GM12878 (cell line): ENCODE data around the gene NPVF.

Source experiments
- ATF2 ChIP-seq: IDR thresholded peaks from 2 replicates; pipeline ENCODE4 v1.6.1; 2012; ENCODE audit warnings: low read length, inconsistent platforms
- ATF7 ChIP-seq: fragments of 450-650 bp; IDR thresholded peaks from 2 replicates; pipeline ENCODE4 v1.6.1; 2016; ENCODE audit warnings: low read depth, mild to moderate bottlenecking
- BHLHE40 ChIP-seq, 2 experiments: fragments of 450-650 bp in 1 of 2; IDR thresholded peaks; 2 replicates each; pipeline ENCODE4 v1.6.1; 2011 to 2017; ENCODE audit warnings: low read depth in 2 of 2, borderline replicate concordance in 1 of 2, improper control_type of control experiment in 1 of 2, low read length in 1 of 2, mild to moderate bottlenecking in 1 of 2
- EP300 ChIP-seq, 2 experiments: fragments of 150-350 bp in 1 of 2; IDR thresholded peaks; 2 replicates each; pipeline ENCODE4 v1.6.1; 2011 to 2012; ENCODE audit warnings: low read depth in 2 of 2, low read length in 2 of 2, borderline replicate concordance in 1 of 2, improper control_type of control experiment in 1 of 2, inconsistent platforms in 1 of 2; ENCODE audit not compliant: control insufficient read depth in 1 of 2
- HDGF ChIP-seq: fragments of 450-650 bp; IDR thresholded peaks from 2 replicates; pipeline ENCODE4 v1.6.1; 2016; ENCODE audit warnings: antibody characterized with exemption
- ZNF24 ChIP-seq: fragments of 450-650 bp; IDR thresholded peaks from 2 replicates; pipeline ENCODE4 v1.6.1; 2017; ENCODE audit warnings: antibody characterized with exemption, mild to moderate bottlenecking
- TF ChIP-seq, protein P1 (sequence below), 3 experiments: IDR thresholded peaks in 2 of 3; conservative IDR thresholded peaks in 1 of 3; 2 replicates each; pipeline ENCODE4 v1.5.1; 2011; ENCODE audit warnings: low read depth in 3 of 3, low read length in 3 of 3, mild to moderate bottlenecking in 3 of 3, control low read depth in 2 of 3, moderate library complexity in 2 of 3, inconsistent platforms in 1 of 3, mixed read lengths in 1 of 3; ENCODE audit not compliant: control insufficient read depth in 2 of 3, insufficient read depth in 1 of 3; ENCODE audit errors: extremely low read depth in 1 of 3
- TF ChIP-seq, protein P2 (sequence below): fragments of 150-350 bp; IDR thresholded peaks from 2 replicates; pipeline ENCODE4 v1.6.1; 2016; ENCODE audit warnings: low read depth, low read length

- no peak for TF ChIP-seq ZNF24
- TF ChIP-seq, protein P1, sequence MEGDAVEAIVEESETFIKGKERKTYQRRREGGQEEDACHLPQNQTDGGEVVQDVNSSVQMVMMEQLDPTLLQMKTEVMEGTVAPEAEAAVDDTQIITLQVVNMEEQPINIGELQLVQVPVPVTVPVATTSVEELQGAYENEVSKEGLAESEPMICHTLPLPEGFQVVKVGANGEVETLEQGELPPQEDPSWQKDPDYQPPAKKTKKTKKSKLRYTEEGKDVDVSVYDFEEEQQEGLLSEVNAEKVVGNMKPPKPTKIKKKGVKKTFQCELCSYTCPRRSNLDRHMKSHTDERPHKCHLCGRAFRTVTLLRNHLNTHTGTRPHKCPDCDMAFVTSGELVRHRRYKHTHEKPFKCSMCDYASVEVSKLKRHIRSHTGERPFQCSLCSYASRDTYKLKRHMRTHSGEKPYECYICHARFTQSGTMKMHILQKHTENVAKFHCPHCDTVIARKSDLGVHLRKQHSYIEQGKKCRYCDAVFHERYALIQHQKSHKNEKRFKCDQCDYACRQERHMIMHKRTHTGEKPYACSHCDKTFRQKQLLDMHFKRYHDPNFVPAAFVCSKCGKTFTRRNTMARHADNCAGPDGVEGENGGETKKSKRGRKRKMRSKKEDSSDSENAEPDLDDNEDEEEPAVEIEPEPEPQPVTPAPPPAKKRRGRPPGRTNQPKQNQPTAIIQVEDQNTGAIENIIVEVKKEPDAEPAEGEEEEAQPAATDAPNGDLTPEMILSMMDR (IDR thresholded peaks at IDR 0.05 in 2 of 3, conservative IDR thresholded peaks at IDR 0.05 in 1 of 3; ENCODE audit: control insufficient read depth in 2 of 3, extremely low read depth in 1 of 3, insufficient read depth in 1 of 3, low read depth in 3 of 3, low read length in 3 of 3), result peak; percentile 62 to 74 (median 63)
- TF ChIP-seq, protein P2, sequence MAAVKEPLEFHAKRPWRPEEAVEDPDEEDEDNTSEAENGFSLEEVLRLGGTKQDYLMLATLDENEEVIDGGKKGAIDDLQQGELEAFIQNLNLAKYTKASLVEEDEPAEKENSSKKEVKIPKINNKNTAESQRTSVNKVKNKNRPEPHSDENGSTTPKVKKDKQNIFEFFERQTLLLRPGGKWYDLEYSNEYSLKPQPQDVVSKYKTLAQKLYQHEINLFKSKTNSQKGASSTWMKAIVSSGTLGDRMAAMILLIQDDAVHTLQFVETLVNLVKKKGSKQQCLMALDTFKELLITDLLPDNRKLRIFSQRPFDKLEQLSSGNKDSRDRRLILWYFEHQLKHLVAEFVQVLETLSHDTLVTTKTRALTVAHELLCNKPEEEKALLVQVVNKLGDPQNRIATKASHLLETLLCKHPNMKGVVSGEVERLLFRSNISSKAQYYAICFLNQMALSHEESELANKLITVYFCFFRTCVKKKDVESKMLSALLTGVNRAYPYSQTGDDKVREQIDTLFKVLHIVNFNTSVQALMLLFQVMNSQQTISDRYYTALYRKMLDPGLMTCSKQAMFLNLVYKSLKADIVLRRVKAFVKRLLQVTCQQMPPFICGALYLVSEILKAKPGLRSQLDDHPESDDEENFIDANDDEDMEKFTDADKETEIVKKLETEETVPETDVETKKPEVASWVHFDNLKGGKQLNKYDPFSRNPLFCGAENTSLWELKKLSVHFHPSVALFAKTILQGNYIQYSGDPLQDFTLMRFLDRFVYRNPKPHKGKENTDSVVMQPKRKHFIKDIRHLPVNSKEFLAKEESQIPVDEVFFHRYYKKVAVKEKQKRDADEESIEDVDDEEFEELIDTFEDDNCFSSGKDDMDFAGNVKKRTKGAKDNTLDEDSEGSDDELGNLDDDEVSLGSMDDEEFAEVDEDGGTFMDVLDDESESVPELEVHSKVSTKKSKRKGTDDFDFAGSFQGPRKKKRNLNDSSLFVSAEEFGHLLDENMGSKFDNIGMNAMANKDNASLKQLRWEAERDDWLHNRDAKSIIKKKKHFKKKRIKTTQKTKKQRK, result no peak
- no peak for TF ChIP-seq BHLHE40 (IDR thresholded peaks at IDR 0.05; ENCODE audit: borderline replicate concordance in 1 of 2, low read depth in 2 of 2, low read length in 1 of 2)
- TF ChIP-seq EP300 (IDR thresholded peaks at IDR 0.05; ENCODE audit: borderline replicate concordance in 1 of 2, control insufficient read depth in 1 of 2, low read depth in 2 of 2, low read length in 2 of 2), result no peak
- no peak for TF ChIP-seq ATF2
- TF ChIP-seq HDGF, result no peak
- TF ChIP-seq ATF7, result no peak
These were observed 11.4 kb downstream of the NPVF start for GRCh38 chr7:25216837-25217236.
